ENCODE data around the gene WDR1. TPM values are rescaled to one million over a fixed set of nuclear protein-coding genes. Genes with fewer than 3 reads are reported as not detected.

The WDR1 gene
- total and polyA plus RNA-seq, 2 donors from 2014 or later: 176 to 313 TPM

- Histone ChIP-seq H3K27ac (ENCODE audit: low read depth in 2 of 2, low read length in 2 of 2) (no peak overlapping the region), H3K4me3 (ENCODE audit: low read length in 3 of 3) (no peak overlapping the region), H3K27me3 (ENCODE audit: control insufficient read depth, insufficient read depth, low read length) (no peaks in the 10 kb centered on the region), H3K9me3 (ENCODE audit: control insufficient read depth in 2 of 3, insufficient read depth in 1 of 3, low read length in 3 of 3) (no peaks in the 10 kb centered on the region), H3K9ac (ENCODE audit: low read length in 3 of 3) (no peak overlapping the region), H3K36me3 (ENCODE audit: control insufficient read depth in 2 of 3, insufficient read depth in 3 of 3, low read length in 3 of 3) (no peaks in the 10 kb centered on the region), H3K4me1 (ENCODE audit: control insufficient read depth in 2 of 3, insufficient read depth in 2 of 3, low read depth in 1 of 3, low read length in 3 of 3) (peaks cover 0 to 4% (median 0%) of the 10 kb centered on the region in 3 donors)
- DNase-seq: peak in 1 of 5 donors; percentile 7
- FAIRE-seq: no peak
- intact Hi-C loops (cut with DNase I): no loop called here
- TF ChIP-seq, protein P1, sequence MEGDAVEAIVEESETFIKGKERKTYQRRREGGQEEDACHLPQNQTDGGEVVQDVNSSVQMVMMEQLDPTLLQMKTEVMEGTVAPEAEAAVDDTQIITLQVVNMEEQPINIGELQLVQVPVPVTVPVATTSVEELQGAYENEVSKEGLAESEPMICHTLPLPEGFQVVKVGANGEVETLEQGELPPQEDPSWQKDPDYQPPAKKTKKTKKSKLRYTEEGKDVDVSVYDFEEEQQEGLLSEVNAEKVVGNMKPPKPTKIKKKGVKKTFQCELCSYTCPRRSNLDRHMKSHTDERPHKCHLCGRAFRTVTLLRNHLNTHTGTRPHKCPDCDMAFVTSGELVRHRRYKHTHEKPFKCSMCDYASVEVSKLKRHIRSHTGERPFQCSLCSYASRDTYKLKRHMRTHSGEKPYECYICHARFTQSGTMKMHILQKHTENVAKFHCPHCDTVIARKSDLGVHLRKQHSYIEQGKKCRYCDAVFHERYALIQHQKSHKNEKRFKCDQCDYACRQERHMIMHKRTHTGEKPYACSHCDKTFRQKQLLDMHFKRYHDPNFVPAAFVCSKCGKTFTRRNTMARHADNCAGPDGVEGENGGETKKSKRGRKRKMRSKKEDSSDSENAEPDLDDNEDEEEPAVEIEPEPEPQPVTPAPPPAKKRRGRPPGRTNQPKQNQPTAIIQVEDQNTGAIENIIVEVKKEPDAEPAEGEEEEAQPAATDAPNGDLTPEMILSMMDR (IDR thresholded peaks at IDR 0.05; ENCODE audit: borderline replicate concordance, extremely low read depth, insufficient read depth): no peak
These were observed 24.5 kb upstream of the WDR1 start for GRCh38 chr4:10140866-10141759.

GRCh38 chr4:10139518-10139917, 22.9 kb upstream of the WDR1 start:
- Histone ChIP-seq H3K4me3 (ENCODE audit: low read length in 3 of 3) (no peak overlapping the region), H3K36me3 (ENCODE audit: control insufficient read depth in 2 of 3, insufficient read depth in 3 of 3, low read length in 3 of 3) (no peaks in the 10 kb centered on the region), H3K27ac (ENCODE audit: low read depth in 2 of 2, low read length in 2 of 2) (no peak overlapping the region), H3K27me3 (ENCODE audit: control insufficient read depth, insufficient read depth, low read length) (no peaks in the 10 kb centered on the region), H3K4me1 (ENCODE audit: control insufficient read depth in 2 of 3, insufficient read depth in 2 of 3, low read depth in 1 of 3, low read length in 3 of 3) (no peaks in the 10 kb centered on the region), H3K9me3 (ENCODE audit: control insufficient read depth in 2 of 3, insufficient read depth in 1 of 3, low read length in 3 of 3) (no peaks in the 10 kb centered on the region), H3K9ac (ENCODE audit: low read length in 3 of 3) (no peak overlapping the region)
- intact Hi-C loops (cut with DNase I): no loop called here
- TF ChIP-seq, protein P1 (IDR thresholded peaks at IDR 0.05; ENCODE audit: borderline replicate concordance, extremely low read depth, insufficient read depth): no peak
- DNase-seq: no peak
- FAIRE-seq: no peak

- Histone ChIP-seq H3K4me1 (ENCODE audit: control insufficient read depth in 2 of 3, insufficient read depth in 2 of 3, low read depth in 1 of 3, low read length in 3 of 3) (no peaks in the 10 kb centered on the region), H3K9me3 (ENCODE audit: control insufficient read depth in 2 of 3, insufficient read depth in 1 of 3, low read length in 3 of 3) (no peaks in the 10 kb centered on the region), H3K36me3 (ENCODE audit: control insufficient read depth in 2 of 3, insufficient read depth in 3 of 3, low read length in 3 of 3) (no peaks in the 10 kb centered on the region), H3K4me3 (ENCODE audit: low read length in 3 of 3) (no peak overlapping the region), H3K27me3 (ENCODE audit: control insufficient read depth, insufficient read depth, low read length) (no peaks in the 10 kb centered on the region), H3K9ac (ENCODE audit: low read length in 3 of 3) (no peak overlapping the region), H3K27ac (ENCODE audit: low read depth in 2 of 2, low read length in 2 of 2) (no peak overlapping the region)
- DNase-seq (no peak), FAIRE-seq (no peak)
- intact Hi-C loops (cut with DNase I): no loop called here
- TF ChIP-seq, protein P1 (IDR thresholded peaks at IDR 0.05; ENCODE audit: borderline replicate concordance, extremely low read depth, insufficient read depth): no peak
These were observed 18.7 kb upstream of the WDR1 start for GRCh38 chr4:10135260-10135659.

Measured in kidney (tissue), 14 donors.